CD4-positive, alpha-beta T cell treated with Interleukin-17A for 4 hours (primary cell): ENCODE measurements around the gene CHCHD6.
A peak's percentile ranks its signal among the peaks of the same experiment; 100 is the strongest.

Experiments used
- DNase-seq: peaks from one replicate; pipeline ENCODE4 v3.0.0-alpha.2; 2020; ENCODE audit warnings: mixed read lengths

Gene CHCHD6

GRCh38 chr3:126900859-126901540 lies 197.0 kb downstream of the CHCHD6 start:
- DNase-seq = no peak

- DNase-seq = no peak
These were observed 197.6 kb downstream of the CHCHD6 start for GRCh38 chr3:126901631-126902030.

- no peak for DNase-seq
These were observed 199.5 kb downstream of the CHCHD6 start for GRCh38 chr3:126903521-126903920.

- no peak for DNase-seq
These were observed 203.5 kb downstream of the CHCHD6 start for GRCh38 chr3:126907557-126907956.

GRCh38 chr3:126908752-126909275 lies 204.8 kb downstream of the CHCHD6 start:
- DNase-seq = no peak

- no peak for DNase-seq
These were observed 206.2 kb downstream of the CHCHD6 start for GRCh38 chr3:126910231-126910630.

GRCh38 chr3:126911162-126912026 lies 207.4 kb downstream of the CHCHD6 start:
- peak; percentile 64 for DNase-seq

- no peak for DNase-seq
These were observed 208.0 kb downstream of the CHCHD6 start for GRCh38 chr3:126912027-126912422.

- no peak for DNase-seq
These were observed 208.6 kb downstream of the CHCHD6 start for GRCh38 chr3:126912491-126913195.

GRCh38 chr3:126913524-126913923 lies 209.5 kb downstream of the CHCHD6 start:
- DNase-seq = no peak

GRCh38 chr3:126914226-126914625 lies 210.2 kb downstream of the CHCHD6 start:
- no peak for DNase-seq

GRCh38 chr3:126915015-126915414 lies 211.0 kb downstream of the CHCHD6 start:
- no peak for DNase-seq

GRCh38 chr3:126916546-126916945 lies 212.5 kb downstream of the CHCHD6 start:
- DNase-seq = no peak

GRCh38 chr3:126917232-126917804 lies 213.3 kb downstream of the CHCHD6 start:
- DNase-seq = no peak

GRCh38 chr3:126918355-126918821 lies 214.3 kb downstream of the CHCHD6 start:
- DNase-seq = no peak

- DNase-seq = no peak
These were observed 217.2 kb downstream of the CHCHD6 start for GRCh38 chr3:126921085-126921824.

GRCh38 chr3:126922466-126922865 lies 218.4 kb downstream of the CHCHD6 start:
- no peak for DNase-seq

- no peak for DNase-seq
These were observed 219.4 kb downstream of the CHCHD6 start for GRCh38 chr3:126923423-126923822.

GRCh38 chr3:126923895-126924294 lies 219.9 kb downstream of the CHCHD6 start:
- no peak for DNase-seq

- DNase-seq = no peak
These were observed 220.4 kb downstream of the CHCHD6 start for GRCh38 chr3:126924458-126924857.

- no peak for DNase-seq
These were observed 221.6 kb downstream of the CHCHD6 start for GRCh38 chr3:126925411-126926171.
